ENCODE measurements around the gene ZSCAN29.

The ZSCAN29 gene

GRCh38 chr15:43383070-43383469, 12.2 kb upstream of the ZSCAN29 start:
- no peak for TF ChIP-seq CTCF (IDR thresholded peaks at IDR 0.05; ENCODE audit: control insufficient read depth, insufficient read depth, low read depth, low read length, missing control alignments)
- no peak overlapping the region for H3K4me3 ChIP-seq (ENCODE audit: control insufficient read depth, low read depth, low read length)
- DNase-seq (ENCODE audit: low read depth): no peak

- no peak for TF ChIP-seq CTCF (IDR thresholded peaks at IDR 0.05; ENCODE audit: control insufficient read depth, insufficient read depth, low read depth, low read length, missing control alignments)
Observed at GRCh38 chr15:43382310-43382709, 11.5 kb upstream of the ZSCAN29 start.

GRCh38 chr15:43378601-43379000, 7.8 kb upstream of the ZSCAN29 start:
- no peak overlapping the region for H3K4me3 ChIP-seq (ENCODE audit: control insufficient read depth, low read depth, low read length)
- TF ChIP-seq CTCF (IDR thresholded peaks at IDR 0.05; ENCODE audit: control insufficient read depth, insufficient read depth, low read depth, low read length, missing control alignments): no peak
- DNase-seq (ENCODE audit: low read depth): no peak

More at GRCh38 chr15:43382310-43382709, 11.5 kb upstream of the ZSCAN29 start:
- H3K4me3 ChIP-seq (ENCODE audit: control insufficient read depth, low read depth, low read length): no peak overlapping the region
- DNase-seq (ENCODE audit: low read depth): no peak

GRCh38 chr15:43376017-43376705, 5.3 kb upstream of the ZSCAN29 start:
- TF ChIP-seq CTCF (IDR thresholded peaks at IDR 0.05; ENCODE audit: control insufficient read depth, insufficient read depth, low read depth, low read length, missing control alignments): peak; percentile 81
- DNase-seq (ENCODE audit: low read depth): no peak
- H3K4me3 ChIP-seq (ENCODE audit: control insufficient read depth, low read depth, low read length): no peak overlapping the region

GRCh38 chr15:43370310-43370974, 401 bp downstream of the ZSCAN29 start:
- no peak for TF ChIP-seq CTCF (IDR thresholded peaks at IDR 0.05; ENCODE audit: control insufficient read depth, insufficient read depth, low read depth, low read length, missing control alignments)
- no peak for DNase-seq (ENCODE audit: low read depth)
- H3K4me3 ChIP-seq (ENCODE audit: control insufficient read depth, low read depth, low read length): peak overlapping the region; percentile 73

GRCh38 chr15:43361313-43361903, 9.4 kb downstream of the ZSCAN29 start:
- H3K4me3 ChIP-seq (ENCODE audit: control insufficient read depth, low read depth, low read length): no peak overlapping the region
- no peak for DNase-seq (ENCODE audit: low read depth)
- no peak for TF ChIP-seq CTCF (IDR thresholded peaks at IDR 0.05; ENCODE audit: control insufficient read depth, insufficient read depth, low read depth, low read length, missing control alignments)

Data from AG09309 (cell line).